Astrocyte (in vitro differentiated cells and primary cell): ENCODE results near the gene LRRK1. TPM values are rescaled to one million over a fixed set of nuclear protein-coding genes. Genes with fewer than 3 reads are reported as not detected.

ENCODE experiments used
- DNase-seq: peaks from one replicate; pipeline ENCODE4 v3.0.0-alpha.2; 2010; ENCODE audit warnings: low read depth
- FAIRE-seq: peaks from 2 replicates; lab custom pipeline; 2011; peaks lifted over from hg19 to GRCh38; lab: Jason Lieb, UNC
- H2AFZ ChIP-seq: 2 replicates; pipeline ENCODE4 v1.6.0; 2012; ENCODE audit warnings: low read depth, low read length, inconsistent platforms
- H3K27ac ChIP-seq: 2 replicates; pipeline ENCODE4 v1.5.1; 2011; ENCODE audit warnings: low read depth, low read length, inconsistent platforms
- H3K27me3 ChIP-seq: 2 replicates; pipeline ENCODE4 v1.6.0; 2011; ENCODE audit warnings: low read length, inconsistent platforms; ENCODE audit not compliant: insufficient read depth
- H3K36me3 ChIP-seq: 2 replicates; pipeline ENCODE4 v1.5.1; 2011; ENCODE audit warnings: low read length, inconsistent platforms; ENCODE audit not compliant: insufficient read depth
- H3K4me1 ChIP-seq: 2 replicates; pipeline ENCODE4 v1.5.1; 2011; ENCODE audit warnings: low read length, inconsistent platforms; ENCODE audit not compliant: insufficient read depth
- H3K4me2 ChIP-seq: 2 replicates; pipeline ENCODE4 v1.6.0; 2012; ENCODE audit warnings: low read length, inconsistent platforms
- H3K4me3 ChIP-seq: 2 replicates; pipeline ENCODE4 v1.5.1; 2011; ENCODE audit warnings: low read depth, mild to moderate bottlenecking, low read length, inconsistent platforms; ENCODE audit not compliant: insufficient read depth
- H3K79me2 ChIP-seq: 2 replicates; pipeline ENCODE4 v1.6.0; 2012; ENCODE audit warnings: mild to moderate bottlenecking, low read length, inconsistent platforms; ENCODE audit not compliant: insufficient read depth
- H3K9ac ChIP-seq: 2 replicates; pipeline ENCODE4 v1.6.0; 2012; ENCODE audit warnings: mild to moderate bottlenecking, low read length, inconsistent platforms
- H3K9me3 ChIP-seq: 2 replicates; pipeline ENCODE4 v1.5.1; 2012; ENCODE audit warnings: low read depth, mild to moderate bottlenecking, low read length, inconsistent platforms; ENCODE audit not compliant: insufficient read depth
- H4K20me1 ChIP-seq: 2 replicates; pipeline ENCODE4 v1.6.0; 2012; ENCODE audit warnings: low read length, inconsistent platforms; ENCODE audit not compliant: insufficient read depth
- H3K27ac Mint-ChIP-seq: one replicate; pipeline ENCODE4 v1.8.0; 2021; ENCODE audit warnings: mild to moderate bottlenecking, mixed read lengths; ENCODE audit not compliant: unreplicated experiment
- H3K27me3 Mint-ChIP-seq: one replicate; pipeline ENCODE4 v1.8.0; 2021; ENCODE audit warnings: low read depth, mixed read lengths; ENCODE audit not compliant: unreplicated experiment
- H3K36me3 Mint-ChIP-seq: one replicate; pipeline ENCODE4 v1.8.0; 2021; ENCODE audit warnings: low read depth, mixed read lengths; ENCODE audit not compliant: unreplicated experiment
- H3K4me1 Mint-ChIP-seq: one replicate; pipeline ENCODE4 v1.8.0; 2021; ENCODE audit warnings: low read depth, mixed read lengths; ENCODE audit not compliant: unreplicated experiment
- H3K4me3 Mint-ChIP-seq: one replicate; pipeline ENCODE4 v1.8.0; 2021; ENCODE audit warnings: mild to moderate bottlenecking, moderate library complexity, mixed read lengths; ENCODE audit not compliant: unreplicated experiment
- H3K9me3 Mint-ChIP-seq: one replicate; pipeline ENCODE4 v1.8.0; 2021; ENCODE audit warnings: mild to moderate bottlenecking, mixed read lengths; ENCODE audit not compliant: unreplicated experiment
- CTCF ChIP-seq: IDR thresholded peaks from 2 replicates; pipeline ENCODE4 v1.5.1; 2011; ENCODE audit warnings: low read depth, mild to moderate bottlenecking, inconsistent platforms, low read length, moderate library complexity; ENCODE audit not compliant: insufficient read depth
- EZH2 ChIP-seq: IDR thresholded peaks from 2 replicates; pipeline ENCODE4 v1.6.1; 2012; ENCODE audit warnings: mild to moderate bottlenecking, low read length, inconsistent platforms; ENCODE audit not compliant: insufficient read depth
- total RNA-seq: library from RNA; stranded (reverse); gene quantifications from 2 replicates; pipeline ENCODE4 v1.2.1, GENCODE V29; 2021

The LRRK1 gene
- total RNA-seq, 1 donor from 2014 or later, result 0.41 TPM

GRCh38 chr15:100885116-100885515 lies 34.0 kb upstream of the LRRK1 start:
- H3K79me2 ChIP-seq, result peaks cover 13% of the 10 kb centered on the region
- no peak for TF ChIP-seq EZH2
- no peak for TF ChIP-seq CTCF
- H4K20me1 ChIP-seq, result peaks cover 5% of the 10 kb centered on the region
- no peak for DNase-seq
- Mint-ChIP-seq H3K4me1 (peaks cover 7% of the 10 kb centered on the region), H3K27ac (no peak overlapping the region), H3K4me3 (no peak overlapping the region), H3K36me3 (no peaks in the 10 kb centered on the region), H3K27me3 (peaks cover 48% of the 10 kb centered on the region), H3K9me3 (no peaks in the 10 kb centered on the region)
- no peak overlapping the region for H3K27ac ChIP-seq
- no peaks in the 10 kb centered on the region for H3K9me3 ChIP-seq
- H2AFZ ChIP-seq, result no peak overlapping the region
- H3K9ac ChIP-seq, result no peak overlapping the region
- peaks cover 15% of the 10 kb centered on the region for H3K27me3 ChIP-seq
- H3K36me3 ChIP-seq, result no peaks in the 10 kb centered on the region
- H3K4me2 ChIP-seq, result no peak overlapping the region
- peaks cover 16% of the 10 kb centered on the region for H3K4me1 ChIP-seq
- no peak for FAIRE-seq
- H3K4me3 ChIP-seq, result no peak overlapping the region

GRCh38 chr15:100885811-100886210 lies 33.3 kb upstream of the LRRK1 start:
- no peak for FAIRE-seq
- H3K36me3 ChIP-seq, result no peaks in the 10 kb centered on the region
- no peak overlapping the region for H2AFZ ChIP-seq
- no peaks in the 10 kb centered on the region for H3K9me3 ChIP-seq
- Mint-ChIP-seq H3K27ac (no peak overlapping the region), H3K36me3 (no peaks in the 10 kb centered on the region), H3K4me1 (peaks cover 7% of the 10 kb centered on the region), H3K4me3 (no peak overlapping the region), H3K27me3 (peaks cover 41% of the 10 kb centered on the region), H3K9me3 (no peaks in the 10 kb centered on the region)
- H3K27ac ChIP-seq, result no peak overlapping the region
- peaks cover 12% of the 10 kb centered on the region for H3K4me1 ChIP-seq
- H3K4me3 ChIP-seq, result no peak overlapping the region
- H3K27me3 ChIP-seq, result peaks cover 10% of the 10 kb centered on the region
- no peak overlapping the region for H3K9ac ChIP-seq
- peaks cover 5% of the 10 kb centered on the region for H4K20me1 ChIP-seq
- DNase-seq, result no peak
- peaks cover 7% of the 10 kb centered on the region for H3K79me2 ChIP-seq
- TF ChIP-seq CTCF (no peak), EZH2 (no peak)
- H3K4me2 ChIP-seq, result no peak overlapping the region

GRCh38 chr15:100887211-100887913 lies 31.8 kb upstream of the LRRK1 start:
- DNase-seq, result no peak
- no peaks in the 10 kb centered on the region for H3K36me3 ChIP-seq
- TF ChIP-seq EZH2, result no peak
- TF ChIP-seq CTCF, result no peak
- H3K27ac ChIP-seq, result no peak overlapping the region
- H3K27me3 ChIP-seq, result peaks cover 3% of the 10 kb centered on the region
- FAIRE-seq, result no peak
- H3K9me3 Mint-ChIP-seq, result no peaks in the 10 kb centered on the region
- H3K79me2 ChIP-seq, result no peaks in the 10 kb centered on the region
- no peak overlapping the region for H3K4me3 Mint-ChIP-seq
- H3K4me1 Mint-ChIP-seq, result peaks cover 10% of the 10 kb centered on the region
- H3K27me3 Mint-ChIP-seq, result peaks cover 26% of the 10 kb centered on the region
- H4K20me1 ChIP-seq, result peaks cover 3% of the 10 kb centered on the region
- H3K4me3 ChIP-seq, result no peak overlapping the region
- no peak overlapping the region for H3K27ac Mint-ChIP-seq
- H2AFZ ChIP-seq, result no peak overlapping the region
- H3K9me3 ChIP-seq, result no peaks in the 10 kb centered on the region
- H3K36me3 Mint-ChIP-seq, result no peaks in the 10 kb centered on the region
- no peak overlapping the region for H3K9ac ChIP-seq
- no peak overlapping the region for H3K4me2 ChIP-seq
- peaks cover 13% of the 10 kb centered on the region for H3K4me1 ChIP-seq
